GM19438 (cell line): Measurements from ENCODE around the gene TNFSF10.

Experiments
- ATAC-seq: cut with Tn5 transposase; IDR thresholded peaks from one replicate; pipeline ENCODE4 v1.9.1; 2021; ENCODE audit warnings: low read depth; ENCODE audit not compliant: unreplicated experiment

The TNFSF10 gene

DNA sequence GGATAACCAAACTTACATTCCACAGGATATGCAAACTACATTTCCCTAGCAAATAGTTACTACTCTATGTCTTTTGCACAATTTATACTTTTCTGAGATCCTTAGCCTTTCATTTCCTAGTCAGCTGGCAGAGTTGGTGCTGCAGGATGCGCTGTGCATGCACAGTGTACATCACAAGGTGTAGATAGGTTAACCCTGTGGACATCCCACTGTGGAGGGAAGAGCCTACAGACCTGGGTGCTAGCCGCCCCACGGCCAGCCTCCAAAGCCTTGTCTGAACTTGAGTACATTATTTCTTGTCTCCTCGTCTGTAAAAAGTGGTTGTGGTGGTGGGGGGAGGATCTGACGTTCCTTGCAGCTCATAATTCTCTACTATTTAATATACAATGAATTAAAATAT lies 3.5 kb downstream of the TNFSF10 start:
- ATAC-seq: no peak

DNA sequence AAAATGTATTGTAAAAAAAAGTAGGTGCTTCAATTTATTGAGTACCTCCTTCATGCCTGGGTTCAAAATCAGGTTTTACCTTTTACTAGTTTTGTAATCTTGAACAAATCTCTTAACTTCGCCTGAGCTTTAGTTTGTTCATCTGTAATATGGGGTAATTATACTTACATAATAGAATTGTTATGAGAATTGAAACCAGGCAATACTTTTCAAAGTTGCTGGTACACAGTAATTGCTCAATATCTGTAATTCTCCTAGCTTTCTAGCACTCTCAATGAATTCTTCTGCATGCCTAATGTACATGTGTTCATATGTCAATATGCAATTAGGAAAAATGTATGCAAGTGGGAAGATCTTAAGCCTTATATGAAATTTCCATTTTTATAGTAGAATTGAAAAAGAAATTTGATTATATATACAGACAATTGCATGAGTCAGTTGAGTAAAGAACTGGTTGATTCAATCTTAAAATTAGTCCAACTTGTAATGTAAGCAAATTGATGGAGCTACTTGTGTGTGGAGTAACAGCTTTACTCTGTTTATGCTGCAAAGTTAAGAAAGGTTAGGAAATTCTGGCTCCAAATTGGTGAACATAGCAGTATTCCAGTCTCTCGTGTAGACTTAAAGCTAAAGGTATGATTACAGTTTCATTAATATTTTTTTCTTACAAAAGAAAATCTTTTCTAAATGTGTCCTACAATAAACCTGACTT lies 4.1 kb downstream of the TNFSF10 start:
- ATAC-seq: no peak

DNA sequence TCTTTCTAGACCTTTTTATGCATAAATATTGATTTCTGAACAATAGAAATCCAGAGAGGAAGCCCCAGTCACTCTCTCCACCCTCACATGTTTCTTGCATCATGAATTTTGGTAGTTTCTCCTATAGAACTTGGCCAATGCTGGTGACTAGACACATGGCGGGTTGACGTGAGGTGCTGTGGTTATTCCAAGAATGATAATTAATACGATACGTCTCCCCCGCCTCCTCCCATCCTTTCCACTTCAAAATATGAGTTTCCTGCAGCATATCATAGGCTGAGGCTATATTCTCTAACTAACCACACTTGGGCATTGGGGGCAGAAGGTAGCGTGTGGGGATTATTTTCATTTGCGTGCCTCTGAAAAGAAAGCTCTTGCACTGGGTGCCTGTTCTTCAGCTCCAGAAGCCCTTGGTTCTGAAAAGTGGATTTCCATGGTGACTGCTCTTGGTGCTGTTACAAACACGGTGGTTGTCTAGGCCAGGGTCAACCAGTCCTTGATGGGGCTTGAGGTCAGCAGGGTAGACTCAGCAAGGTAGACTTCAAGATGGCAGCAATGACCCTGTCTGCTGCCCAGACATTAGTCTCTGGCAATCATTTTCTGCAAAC lies 5.3 kb downstream of the TNFSF10 start:
- no peak for ATAC-seq

DNA sequence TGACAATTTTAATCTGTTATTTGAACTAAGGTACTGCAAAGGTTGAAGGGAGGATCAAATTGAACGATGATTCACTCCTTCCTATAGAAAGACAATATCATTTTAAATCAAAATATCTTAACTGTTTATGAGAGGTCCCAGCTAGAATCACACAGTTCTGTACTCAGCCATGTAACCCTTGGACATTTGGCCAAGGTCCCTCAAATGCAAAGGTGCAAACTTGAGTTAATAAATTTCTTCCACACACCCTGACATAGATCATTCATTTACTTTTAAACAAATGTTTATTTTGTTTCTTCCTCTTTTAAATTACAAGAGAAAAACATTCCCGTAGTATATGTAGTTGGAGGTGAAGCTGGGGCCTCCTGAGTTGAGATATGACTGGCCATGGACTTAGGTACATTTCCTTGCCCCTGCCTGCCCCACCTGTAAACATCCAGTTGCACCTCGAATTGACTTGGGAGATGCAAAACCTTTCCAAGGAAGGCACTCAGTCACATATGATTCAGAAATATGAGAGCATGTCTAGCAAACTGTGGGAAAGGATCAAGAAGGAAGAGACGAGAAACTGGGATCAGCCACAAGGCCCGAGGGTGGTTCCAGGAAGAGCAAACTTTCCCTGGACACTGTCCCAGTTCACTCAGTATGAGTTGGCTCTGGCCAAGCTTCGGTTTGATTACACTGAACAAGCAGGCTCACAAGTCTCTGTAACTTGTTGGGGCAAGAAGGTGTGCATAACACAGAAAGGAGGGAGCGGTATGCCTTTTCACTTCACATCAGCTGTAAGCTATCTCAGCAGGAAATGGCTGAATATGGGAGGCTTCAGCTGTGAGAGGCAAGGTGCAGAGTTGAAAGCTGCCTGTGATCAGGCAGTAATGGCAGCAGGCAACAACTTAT lies 6.7 kb downstream of the TNFSF10 start:
- ATAC-seq: peak; percentile 30

DNA sequence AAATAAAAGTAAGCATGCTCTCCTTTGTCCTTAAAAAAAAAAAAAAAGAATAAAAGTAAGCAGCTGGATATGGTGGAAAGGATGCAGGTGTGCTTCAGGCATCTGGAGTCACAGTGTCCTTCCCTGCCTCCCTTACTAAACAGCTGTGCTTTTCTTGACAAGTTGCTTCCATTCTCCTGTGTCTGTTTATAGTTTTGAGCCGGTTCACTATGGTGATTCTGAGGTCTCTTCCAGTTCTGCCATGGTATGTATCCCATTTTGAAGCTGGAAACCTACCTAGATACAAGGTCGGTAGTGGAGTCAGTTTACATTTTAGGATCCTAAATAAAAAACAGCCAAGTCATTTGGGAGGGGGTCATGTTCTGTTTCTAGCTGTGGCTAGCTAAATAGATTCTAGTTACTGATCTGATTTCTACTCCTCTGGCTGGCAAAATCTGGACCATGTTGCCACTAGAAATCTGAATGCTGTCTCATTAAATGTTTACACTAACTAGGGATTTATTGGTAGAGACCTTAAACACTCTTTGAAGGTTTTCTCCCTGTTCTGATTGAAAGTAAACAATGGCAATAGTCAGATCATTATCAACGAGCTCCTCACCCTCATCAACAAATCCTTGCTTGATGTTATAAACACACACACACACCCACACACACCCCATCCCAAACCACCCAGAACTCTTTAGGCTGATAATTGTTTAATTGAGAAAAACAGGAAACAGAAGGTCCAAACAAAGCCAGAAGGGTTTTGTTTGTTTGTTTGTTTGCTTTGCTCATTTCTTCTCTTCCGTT lies 7.9 kb downstream of the TNFSF10 start:
- no peak for ATAC-seq

DNA sequence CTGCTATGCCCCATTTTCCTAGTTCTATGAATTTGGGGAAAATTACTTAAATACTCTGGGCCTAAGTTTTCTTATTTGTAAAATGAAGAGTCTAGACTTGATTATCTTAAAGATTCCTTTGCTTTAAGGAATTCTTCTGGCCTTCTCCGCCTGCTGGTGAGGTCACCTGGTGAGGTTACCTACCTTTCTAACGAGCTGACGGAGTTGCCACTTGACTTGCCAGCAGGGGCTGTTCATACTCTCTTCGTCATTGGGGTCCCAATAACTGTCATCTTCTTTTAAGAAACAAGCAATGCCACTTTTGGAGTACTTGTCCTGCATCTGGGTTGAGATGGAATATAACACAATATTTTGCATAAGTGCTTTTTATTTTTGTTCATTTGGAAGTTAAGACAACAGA lies 8.6 kb downstream of the TNFSF10 start:
- ATAC-seq: no peak

DNA sequence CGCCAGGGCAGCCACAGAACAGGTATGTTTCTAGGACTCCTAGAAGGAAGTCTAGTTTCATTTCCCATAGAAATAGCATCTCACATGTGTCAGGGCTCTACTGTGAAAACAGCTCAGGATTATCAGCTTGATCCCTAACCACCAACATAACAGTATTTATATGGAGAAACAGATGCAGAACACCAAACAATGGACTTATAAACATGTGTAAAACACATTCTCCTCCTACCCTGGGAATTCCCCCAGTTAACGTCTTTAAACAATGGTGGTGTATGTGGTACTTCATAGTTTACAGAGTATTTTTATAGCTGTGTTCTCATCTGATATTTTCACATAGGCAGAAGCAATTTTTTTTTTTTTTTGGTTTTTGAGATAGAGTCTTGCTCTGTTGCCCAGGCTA lies 9.7 kb downstream of the TNFSF10 start:
- no peak for ATAC-seq

DNA sequence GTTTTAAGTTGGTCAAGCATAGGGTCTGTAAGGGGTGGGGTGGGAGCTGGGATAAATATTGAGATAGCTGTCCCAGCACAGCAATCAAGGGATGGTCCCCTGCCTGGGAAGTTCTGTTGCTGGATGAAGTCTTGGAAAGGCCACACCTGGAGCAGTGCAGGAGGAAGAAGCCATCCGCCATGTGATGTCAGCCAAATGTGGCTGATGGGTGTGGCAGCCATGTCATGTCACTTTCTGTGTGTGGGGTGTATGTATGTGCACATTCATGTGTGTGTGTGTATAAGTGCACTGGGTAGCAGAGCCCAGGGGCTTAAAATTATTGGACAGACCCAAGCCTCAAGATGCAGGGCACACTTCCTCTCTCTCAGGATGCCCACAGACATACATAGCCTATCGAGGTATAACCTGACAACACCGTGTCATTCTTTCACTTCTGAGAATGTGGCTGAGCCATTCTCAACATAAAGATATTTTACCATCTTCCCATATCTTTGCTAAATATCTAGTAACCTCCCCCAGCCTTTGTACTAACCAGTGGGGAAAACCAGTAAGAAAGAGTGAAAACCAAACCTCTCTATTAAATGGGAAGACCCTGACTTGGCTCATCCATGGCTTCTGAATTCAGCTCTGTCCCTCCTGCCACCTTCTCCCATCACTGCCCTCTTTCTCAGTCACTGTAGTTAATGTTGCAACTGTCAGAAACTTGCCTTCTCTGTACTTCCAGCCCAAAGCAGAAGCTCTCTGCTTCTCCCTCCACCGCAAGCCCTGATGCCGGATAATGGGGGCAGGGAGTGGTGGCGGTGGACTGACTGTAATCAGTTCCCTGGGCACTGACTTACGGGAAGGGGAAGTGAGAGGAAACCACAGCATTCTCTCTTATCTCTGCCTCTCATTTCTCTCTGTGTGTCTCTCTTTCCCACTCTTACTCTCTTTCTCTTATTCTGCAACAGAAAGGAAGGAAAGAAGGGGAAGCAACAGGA lies 11.2 kb downstream of the TNFSF10 start:
- peak; percentile 53 for ATAC-seq

DNA sequence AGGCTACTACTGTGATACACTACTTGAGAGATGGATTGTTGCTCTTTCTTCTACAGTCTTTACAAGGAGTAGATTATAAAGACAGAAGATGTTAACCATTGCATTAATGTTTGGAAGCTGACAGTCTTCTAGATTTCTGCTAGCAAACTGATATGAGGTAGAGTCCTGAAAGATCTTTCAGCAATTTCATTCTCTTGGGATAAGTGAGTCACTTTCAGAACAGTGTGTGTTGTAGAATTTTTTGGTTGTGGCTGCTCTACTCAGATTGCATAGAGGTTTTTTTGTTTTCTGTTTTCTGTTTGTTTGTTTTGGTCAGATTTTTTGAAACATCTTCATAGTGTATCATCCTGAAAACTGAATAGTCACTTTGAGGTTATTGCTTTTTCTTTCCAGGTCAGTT lies 17.1 kb downstream of the TNFSF10 start:
- ATAC-seq: no peak

DNA sequence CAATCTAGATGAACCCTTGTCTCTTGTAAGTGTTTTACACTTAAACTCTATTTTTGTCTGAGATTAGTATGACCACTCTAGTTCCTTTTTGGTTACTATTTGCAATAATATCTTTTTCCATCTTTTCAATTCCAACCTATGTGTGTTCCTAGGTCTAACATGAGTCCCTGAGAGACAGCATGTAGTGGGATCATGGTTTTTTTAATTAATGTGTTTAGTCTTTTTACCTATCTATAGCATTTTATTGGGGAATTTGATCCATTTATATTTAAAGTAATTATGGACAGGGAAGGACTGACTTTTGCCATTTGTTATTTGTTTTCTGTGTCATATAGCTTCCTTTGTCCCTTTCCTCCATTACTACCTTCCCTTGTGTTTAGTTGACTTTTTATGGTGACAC lies 21.7 kb downstream of the TNFSF10 start:
- no peak for ATAC-seq

DNA sequence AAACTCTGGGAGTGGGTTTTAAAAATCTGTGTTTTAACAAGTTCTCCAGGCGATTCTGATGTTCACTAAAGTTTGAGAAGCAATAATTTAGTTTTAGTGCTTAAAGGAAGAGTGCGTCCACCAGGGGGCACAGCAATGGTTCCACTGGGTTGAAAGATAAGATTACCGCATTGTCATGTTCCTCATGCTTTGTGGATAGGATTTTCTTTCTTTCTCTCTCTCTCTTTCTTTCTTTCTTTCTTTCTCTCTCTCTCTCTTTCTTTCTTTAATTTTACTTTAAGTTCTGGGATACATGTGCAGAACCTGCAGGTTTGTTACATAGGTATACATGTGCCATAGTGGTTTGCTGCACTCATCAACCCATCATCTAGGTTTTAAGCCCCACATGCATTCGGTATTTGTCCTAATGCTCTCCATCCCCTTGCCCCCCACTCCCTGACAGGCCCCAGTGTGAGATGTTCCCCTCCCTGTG lies 33.0 kb downstream of the TNFSF10 start:
- peak; percentile 64 for ATAC-seq

DNA sequence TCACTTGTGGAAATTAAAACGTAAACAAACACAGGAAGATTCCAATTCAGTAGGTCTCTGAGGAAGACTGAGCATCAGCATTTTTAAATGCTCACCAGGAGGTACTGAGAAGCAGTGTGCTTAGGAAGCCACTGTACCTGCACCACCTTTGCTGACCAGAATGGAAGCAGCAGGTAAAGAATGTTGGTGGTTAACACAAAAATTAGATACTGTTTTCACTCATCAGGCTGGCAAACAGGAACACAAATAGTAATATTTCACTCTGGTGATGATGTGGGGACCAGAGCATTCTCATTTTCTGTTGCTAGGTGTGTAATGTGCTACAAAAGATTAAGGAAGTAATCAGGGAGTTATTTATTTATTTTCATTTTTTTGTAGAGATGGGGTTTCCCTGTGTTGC lies 45.1 kb downstream of the TNFSF10 start:
- ATAC-seq: no peak

DNA sequence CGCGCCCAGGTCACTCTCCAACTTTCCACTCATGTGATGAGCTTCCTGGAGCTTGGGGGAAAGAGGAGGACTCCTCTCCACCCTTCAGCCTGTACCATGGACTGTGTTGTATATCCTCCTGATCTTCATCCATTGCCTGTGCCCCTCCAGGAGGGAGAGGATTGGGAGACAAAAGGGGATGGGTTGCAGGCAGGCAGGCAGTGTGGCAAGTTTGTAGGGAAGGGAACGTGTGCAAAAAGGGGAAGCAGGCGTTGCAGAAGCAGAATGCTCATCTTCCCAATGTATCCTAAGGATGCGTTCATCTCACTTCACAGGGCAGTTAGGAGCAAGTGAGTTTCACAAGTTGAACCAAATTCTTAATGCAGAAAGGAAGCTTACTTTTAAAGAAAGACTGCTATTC lies 46.9 kb downstream of the TNFSF10 start:
- no peak for ATAC-seq

DNA sequence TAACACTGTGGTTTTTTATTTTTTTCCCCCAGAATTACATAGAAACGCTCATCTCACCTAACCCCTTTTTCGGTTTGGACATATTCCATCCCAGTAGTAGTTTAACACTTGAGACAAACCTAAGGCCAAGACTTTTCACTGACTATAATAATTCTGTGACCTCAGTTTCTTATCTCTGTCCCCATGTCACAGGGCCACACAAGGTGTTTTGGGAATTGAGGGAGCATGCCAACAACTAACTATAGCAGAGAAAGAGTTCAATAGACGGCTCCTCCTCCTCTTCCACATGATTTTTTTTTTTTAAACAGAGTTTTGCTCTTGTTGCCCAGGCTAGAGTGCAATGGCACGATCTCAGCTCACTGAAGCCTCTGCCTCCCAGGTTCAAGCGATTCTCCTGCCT lies 47.5 kb downstream of the TNFSF10 start:
- no peak for ATAC-seq

DNA sequence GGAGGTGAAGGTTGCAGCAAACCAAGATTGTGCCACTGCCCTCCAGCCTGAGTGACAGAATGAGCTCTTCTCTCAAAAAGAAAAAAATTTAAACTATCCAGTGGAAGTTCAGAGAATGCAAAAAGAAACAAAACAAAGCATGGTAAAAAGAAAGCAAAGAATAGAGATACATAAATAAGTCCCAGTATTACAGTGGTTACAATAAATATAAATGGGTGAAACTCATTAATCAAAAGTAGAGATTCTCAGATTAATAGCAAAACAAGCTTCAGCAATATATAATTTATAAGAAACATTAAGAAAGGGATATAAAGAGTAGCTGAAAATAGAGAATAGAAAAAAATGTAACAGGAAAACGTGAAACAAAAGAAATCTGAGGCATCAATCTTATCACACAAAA lies 51.3 kb downstream of the TNFSF10 start:
- ATAC-seq: no peak

DNA sequence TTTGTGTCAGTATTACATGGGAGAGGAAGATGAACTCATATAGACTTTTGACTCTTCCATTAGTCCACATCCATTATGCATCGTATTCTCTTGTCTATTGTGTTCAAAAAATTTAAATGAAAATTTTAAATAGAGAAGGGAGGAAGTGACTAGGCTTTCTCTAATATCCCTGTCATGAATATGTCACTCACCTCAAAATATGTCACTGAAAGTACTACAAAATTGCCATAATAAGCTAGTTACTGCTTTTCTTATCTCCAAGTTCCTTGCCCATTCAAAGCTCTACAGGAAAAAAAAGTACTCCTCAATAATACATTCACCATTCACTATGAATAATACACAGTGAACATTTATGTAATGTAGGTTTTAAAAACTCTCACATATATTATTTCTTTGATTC lies 52.6 kb downstream of the TNFSF10 start:
- ATAC-seq: no peak

DNA sequence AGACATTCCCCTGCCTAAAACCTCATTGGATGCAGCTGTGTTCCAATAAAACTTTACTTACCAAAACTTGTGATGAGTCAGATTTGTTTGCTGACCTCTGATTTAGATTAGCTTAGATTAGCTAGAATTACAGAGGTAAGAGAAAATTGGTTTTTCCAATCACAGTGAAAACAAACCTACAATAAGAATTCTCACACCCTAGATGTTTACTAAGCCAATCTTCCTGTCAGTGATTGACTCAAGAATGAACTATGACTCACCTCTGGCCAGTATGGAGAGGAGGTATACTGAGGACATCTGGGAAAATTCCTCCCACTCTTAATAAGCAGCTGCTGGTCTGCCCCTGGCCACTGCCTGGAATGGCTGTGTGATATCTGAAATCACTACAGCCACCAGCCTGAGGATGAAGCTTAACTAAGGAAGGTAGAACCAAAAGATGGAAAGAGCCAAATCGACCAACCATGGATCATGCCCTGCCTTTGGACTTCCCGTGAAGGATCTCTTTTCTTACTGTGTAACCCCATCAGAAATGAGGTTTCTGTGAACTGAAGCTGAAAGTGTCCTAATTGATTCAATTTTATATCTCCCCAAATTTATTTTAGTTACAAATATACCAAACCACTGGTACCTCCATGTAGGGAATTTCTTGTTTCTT lies 55.9 kb downstream of the TNFSF10 start:
- no peak for ATAC-seq

DNA sequence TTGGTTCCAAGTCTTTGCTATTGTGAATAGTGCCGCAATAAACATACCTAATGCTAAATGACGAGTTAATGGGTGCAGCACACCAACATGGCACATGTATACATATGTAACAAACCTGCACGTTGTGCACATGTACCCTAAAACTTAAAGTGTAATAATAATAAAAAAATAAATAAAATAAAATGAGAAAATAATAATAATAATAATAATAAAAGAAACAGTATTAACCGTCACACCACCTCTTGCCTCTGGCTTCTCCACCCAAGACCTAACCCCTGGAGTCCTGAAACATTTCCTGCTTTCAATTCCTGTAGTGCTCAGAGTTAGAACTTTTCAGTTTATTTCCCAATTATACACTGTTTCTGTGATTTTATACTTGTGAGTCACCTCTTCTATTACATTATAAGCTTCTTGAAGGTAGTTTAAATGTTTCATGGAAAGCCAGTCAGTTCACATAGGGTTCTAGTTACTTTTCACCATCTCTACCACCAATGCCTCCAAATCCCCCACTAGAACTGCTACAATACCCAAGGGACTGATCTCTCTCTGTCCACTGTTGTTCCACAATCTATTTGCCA lies 56.6 kb downstream of the TNFSF10 start:
- no peak for ATAC-seq

DNA sequence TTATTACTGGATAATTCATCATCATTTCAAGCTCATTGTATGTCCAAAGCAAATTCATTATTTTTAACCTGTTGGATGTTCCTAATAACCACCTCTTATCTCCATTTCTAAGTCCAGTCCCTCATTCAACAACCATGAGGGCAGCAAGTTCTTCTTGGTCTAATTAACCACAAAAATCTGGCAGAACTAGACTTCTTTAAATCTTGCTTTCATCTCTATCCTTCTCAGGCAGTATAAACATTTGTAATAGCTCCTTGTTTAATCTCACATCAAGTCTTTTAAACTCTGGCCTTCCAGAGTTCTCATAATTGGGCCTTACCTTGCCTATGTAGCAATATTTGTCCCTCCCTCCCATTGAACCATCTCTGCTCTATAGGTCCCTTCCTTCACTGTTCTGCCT lies 57.9 kb downstream of the TNFSF10 start:
- no peak for ATAC-seq
